CD4-positive, alpha-beta memory T cell (primary cell): ENCODE results near the gene EPX. TPM values are rescaled to one million over a fixed set of nuclear protein-coding genes. Genes with fewer than 3 reads are reported as not detected.

Experiments used
- CTCF ChIA-PET: fragments of 350-600 bp; sonication (Branson Sonifier 250); formaldehyde crosslinking; loops from one replicate; lab custom pipeline; 2021; ENCODE audit warnings: inconsistent platforms; ENCODE audit not compliant: partially characterized antibody; lab: Charles Lee
- POLR2A ChIA-PET: fragments of 350-600 bp; sonication (Branson Sonifier 250); formaldehyde crosslinking; loops from one replicate; lab custom pipeline; 2021; ENCODE audit not compliant: partially characterized antibody; lab: Charles Lee
- DNase-seq, 5 donors: peaks; one replicate each; pipeline versions ENCODE4 v3.0.0 to v3.0.0-alpha.2; 2020 to 2022; ENCODE audit warnings: mixed read lengths in 1 of 5
- H3K27ac ChIP-seq: one replicate; pipeline ENCODE4 v1.7.0; 2013; ENCODE audit warnings: low read depth, low read length
- H3K27me3 ChIP-seq: 2 replicates; pipeline ENCODE4 v1.7.0; 2013; ENCODE audit warnings: mild to moderate bottlenecking, low read length, moderate library complexity; ENCODE audit not compliant: insufficient read depth
- H3K36me3 ChIP-seq: 2 replicates; pipeline ENCODE4 v1.7.0; 2013; ENCODE audit warnings: mild to moderate bottlenecking, low read length, moderate library complexity; ENCODE audit not compliant: insufficient read depth
- H3K4me1 ChIP-seq: 2 replicates; pipeline ENCODE4 v1.7.0; 2013; ENCODE audit warnings: mild to moderate bottlenecking, low read length, moderate library complexity; ENCODE audit not compliant: insufficient read depth
- H3K4me3 ChIP-seq, 2 donors: one replicate each; pipeline ENCODE4 v1.7.0; 2013; ENCODE audit warnings: low read length in 2 of 2, mild to moderate bottlenecking in 1 of 2
- H3K9me3 ChIP-seq, 2 donors: one replicate each; pipeline ENCODE4 v1.7.0; 2013; ENCODE audit warnings: low read length in 2 of 2, control low read depth in 1 of 2; ENCODE audit not compliant: control insufficient read depth in 1 of 2
- H3K27ac Mint-ChIP-seq, 7 donors: one replicate each; pipeline ENCODE4 v1.8.0; 2020 to 2021; ENCODE audit warnings: mixed read lengths in 7 of 7, mild to moderate bottlenecking in 6 of 7, inconsistent platforms in 3 of 7, moderate library complexity in 3 of 7
- H3K27me3 Mint-ChIP-seq, 2 donors: one replicate each; pipeline ENCODE4 v1.8.0; 2020 to 2021; ENCODE audit warnings: mixed read lengths in 2 of 2
- H3K36me3 Mint-ChIP-seq, 2 donors: one replicate each; pipeline ENCODE4 v1.8.0; 2020 to 2021; ENCODE audit warnings: mixed read lengths in 2 of 2, inconsistent platforms in 1 of 2, mild to moderate bottlenecking in 1 of 2
- H3K4me1 Mint-ChIP-seq, 4 donors: one replicate each; pipeline ENCODE4 v1.8.0; 2020 to 2021; ENCODE audit warnings: mixed read lengths in 4 of 4, mild to moderate bottlenecking in 1 of 4
- H3K4me3 Mint-ChIP-seq, 8 donors: one replicate each; pipeline ENCODE4 v1.8.0; 2020 to 2021; ENCODE audit warnings: mixed read lengths in 8 of 8, mild to moderate bottlenecking in 7 of 8, moderate library complexity in 6 of 8, inconsistent platforms in 3 of 8
- H3K9me3 Mint-ChIP-seq, 8 donors: one replicate each; pipeline ENCODE4 v1.8.0; 2020 to 2021; ENCODE audit warnings: mixed read lengths in 8 of 8, mild to moderate bottlenecking in 5 of 8, inconsistent platforms in 3 of 8, moderate library complexity in 1 of 8
- intact Hi-C: fragments of 100-400 bp; cut with micrococcal nuclease; formaldehyde crosslinking; loops from one replicate; pipeline ENCODE4 v1.15.1; 2023
- polyA plus RNA-seq, 2 donors: library from polyadenylated mRNA; unstranded; fragments of 300-500 nt; fragmentation: Illumina TruSeq; gene quantifications; one replicate each; pipeline ENCODE4 v1.2.3, GENCODE V29; 2021
- total RNA-seq, 2 experiments: library from RNA; stranded (reverse); gene quantifications; one replicate each; pipeline ENCODE4 v1.2.3, GENCODE V29; 2021

The EPX gene
- total and polyA plus RNA-seq, 4 experiments from 2014 or later: not detected

- Histone ChIP-seq H3K4me1 (peaks cover 3% of the 10 kb centered on the region), H3K36me3 (no peaks in the 10 kb centered on the region), H3K27ac (no peak overlapping the region), H3K9me3 (no peaks in the 10 kb centered on the region), H3K27me3 (no peaks in the 10 kb centered on the region), H3K4me3 (no peak overlapping the region)
- no peaks in the 10 kb centered on the region for H3K36me3 Mint-ChIP-seq
- peak overlapping the region in 1 of 7 donors; percentile 56 for H3K27ac Mint-ChIP-seq
- peaks cover 0 to 1% (median 0%) of the 10 kb centered on the region in 8 donors for H3K9me3 Mint-ChIP-seq
- ChIA-PET CTCF (interaction anchor here (1.7 to 1.9 kb wide), 2 partner anchors 11 to 12 kb away, joined by 6 to 8 read pairs; no protein-coding TSS in a partner anchor), POLR2A (no interaction called here)
- DNase-seq: no peak
- H3K4me1 Mint-ChIP-seq: peaks cover 2 to 6% (median 4%) of the 10 kb centered on the region in 4 donors
- no peak overlapping the region for H3K4me3 Mint-ChIP-seq
- peaks cover 2 to 5% of the 10 kb centered on the region in 2 donors for H3K27me3 Mint-ChIP-seq
- intact Hi-C loops: no loop called here
Measured at GRCh38 chr17:58184308-58184985, 8.1 kb upstream of the EPX start.

- H3K9me3 ChIP-seq: no peaks in the 10 kb centered on the region
- H3K4me3 ChIP-seq: no peak overlapping the region
- H3K27ac ChIP-seq: no peak overlapping the region
- Mint-ChIP-seq H3K27ac (peak overlapping the region in 1 of 7 donors; percentile 56), H3K36me3 (no peaks in the 10 kb centered on the region), H3K9me3 (peaks cover 0 to 1% (median 0%) of the 10 kb centered on the region in 8 donors), H3K4me1 (peaks cover 2 to 6% (median 4%) of the 10 kb centered on the region in 4 donors), H3K27me3 (peaks cover 2 to 5% of the 10 kb centered on the region in 2 donors), H3K4me3 (no peak overlapping the region)
- peaks cover 3% of the 10 kb centered on the region for H3K4me1 ChIP-seq
- intact Hi-C loops: no loop called here
- ChIA-PET CTCF (interaction anchor here (0.6 to 1.7 kb wide), 6 partner anchors 9 to 334 kb away, joined by 3 to 8 read pairs (median 4); no protein-coding TSS in a partner anchor), POLR2A (no interaction called here)
- no peaks in the 10 kb centered on the region for H3K36me3 ChIP-seq
- H3K27me3 ChIP-seq: peaks cover 2% of the 10 kb centered on the region
- no peak for DNase-seq
Measured at GRCh38 chr17:58184986-58185761, 7.4 kb upstream of the EPX start.

GRCh38 chr17:58186591-58186990, 5.9 kb upstream of the EPX start:
- ChIA-PET POLR2A (no interaction called here), CTCF (no interaction called here)
- H3K4me3 Mint-ChIP-seq: no peak overlapping the region
- H3K27me3 ChIP-seq: peaks cover 4% of the 10 kb centered on the region
- peaks cover 2 to 12% of the 10 kb centered on the region in 2 donors for H3K27me3 Mint-ChIP-seq
- H3K9me3 ChIP-seq: no peaks in the 10 kb centered on the region
- no peak overlapping the region for H3K4me3 ChIP-seq
- H3K36me3 ChIP-seq: no peaks in the 10 kb centered on the region
- peaks cover 0 to 1% (median 0%) of the 10 kb centered on the region in 8 donors for H3K9me3 Mint-ChIP-seq
- peaks cover 3% of the 10 kb centered on the region for H3K4me1 ChIP-seq
- no peak for DNase-seq
- intact Hi-C loops: no loop called here
- H3K4me1 Mint-ChIP-seq: peaks cover 2 to 6% (median 4%) of the 10 kb centered on the region in 4 donors
- H3K27ac ChIP-seq: no peak overlapping the region
- no peaks in the 10 kb centered on the region for H3K36me3 Mint-ChIP-seq
- no peak overlapping the region for H3K27ac Mint-ChIP-seq

GRCh38 chr17:58187063-58187462, 5.5 kb upstream of the EPX start:
- H3K9me3 ChIP-seq: no peaks in the 10 kb centered on the region
- H3K36me3 ChIP-seq: no peaks in the 10 kb centered on the region
- peaks cover 2 to 12% of the 10 kb centered on the region in 2 donors for H3K27me3 Mint-ChIP-seq
- intact Hi-C loops: no loop called here
- peaks cover 4% of the 10 kb centered on the region for H3K27me3 ChIP-seq
- H3K27ac Mint-ChIP-seq: no peak overlapping the region
- peaks cover 2 to 6% (median 4%) of the 10 kb centered on the region in 4 donors for H3K4me1 Mint-ChIP-seq
- peaks cover 3% of the 10 kb centered on the region for H3K4me1 ChIP-seq
- no peak overlapping the region for H3K4me3 Mint-ChIP-seq
- no peak overlapping the region for H3K4me3 ChIP-seq
- H3K9me3 Mint-ChIP-seq: peaks cover 0 to 1% (median 0%) of the 10 kb centered on the region in 8 donors
- POLR2A ChIA-PET: no interaction called here
- DNase-seq: no peak
- no peaks in the 10 kb centered on the region for H3K36me3 Mint-ChIP-seq
- no peak overlapping the region for H3K27ac ChIP-seq
- CTCF ChIA-PET: no interaction called here

GRCh38 chr17:58187675-58188074, 4.9 kb upstream of the EPX start:
- H3K4me1 Mint-ChIP-seq: peaks cover 2 to 6% (median 4%) of the 10 kb centered on the region in 4 donors
- H3K9me3 Mint-ChIP-seq: peaks cover 0 to 1% (median 0%) of the 10 kb centered on the region in 8 donors
- Histone ChIP-seq H3K4me1 (peaks cover 3% of the 10 kb centered on the region), H3K27me3 (peaks cover 4% of the 10 kb centered on the region), H3K27ac (no peak overlapping the region), H3K36me3 (no peaks in the 10 kb centered on the region), H3K9me3 (no peaks in the 10 kb centered on the region), H3K4me3 (no peak overlapping the region)
- no peaks in the 10 kb centered on the region for H3K36me3 Mint-ChIP-seq
- CTCF ChIA-PET: interaction anchor here (0.9 kb wide), 1 partner anchor 12 kb away, joined by 4 read pairs; no protein-coding TSS in a partner anchor
- H3K27me3 Mint-ChIP-seq: peaks cover 2 to 12% of the 10 kb centered on the region in 2 donors
- intact Hi-C loops: no loop called here
- no peak overlapping the region for H3K4me3 Mint-ChIP-seq
- no peak overlapping the region for H3K27ac Mint-ChIP-seq
- POLR2A ChIA-PET: no interaction called here
- no peak for DNase-seq

GRCh38 chr17:58189436-58190146, 2.9 kb upstream of the EPX start:
- H3K27ac Mint-ChIP-seq: no peak overlapping the region
- peaks cover 2 to 6% (median 4%) of the 10 kb centered on the region in 4 donors for H3K4me1 Mint-ChIP-seq
- Histone ChIP-seq H3K27ac (no peak overlapping the region), H3K9me3 (no peaks in the 10 kb centered on the region), H3K4me3 (no peak overlapping the region), H3K36me3 (no peaks in the 10 kb centered on the region), H3K4me1 (peaks cover 3% of the 10 kb centered on the region), H3K27me3 (peaks cover 4% of the 10 kb centered on the region)
- H3K36me3 Mint-ChIP-seq: no peaks in the 10 kb centered on the region
- no peak overlapping the region for H3K4me3 Mint-ChIP-seq
- peaks cover 2 to 12% of the 10 kb centered on the region in 2 donors for H3K27me3 Mint-ChIP-seq
- no peak for DNase-seq
- H3K9me3 Mint-ChIP-seq: peaks cover 0 to 1% (median 0%) of the 10 kb centered on the region in 8 donors
- ChIA-PET POLR2A (no interaction called here), CTCF (interaction anchor here (2.7 kb wide), 1 partner anchor 11 kb away, joined by 17 read pairs; no protein-coding TSS in a partner anchor)
- intact Hi-C loops: no loop called here
